Glutamatergic neuron (in vitro differentiated cells): Measurements from ENCODE around the gene CEMIP2. TPM values are rescaled to one million over a fixed set of nuclear protein-coding genes. Genes with fewer than 3 reads are reported as not detected.

Source experiments
- DNase-seq: peaks from one replicate; pipeline ENCODE4 v3.0.0; 2022
- H3K27ac Mint-ChIP-seq: one replicate; pipeline ENCODE4 v1.8.0; 2020; ENCODE audit warnings: mild to moderate bottlenecking, mixed read lengths, inconsistent platforms; ENCODE audit not compliant: unreplicated experiment
- H3K27me3 Mint-ChIP-seq: one replicate; pipeline ENCODE4 v1.8.0; 2020; ENCODE audit warnings: mild to moderate bottlenecking, moderate library complexity, mixed read lengths, inconsistent platforms; ENCODE audit not compliant: unreplicated experiment
- H3K36me3 Mint-ChIP-seq: one replicate; pipeline ENCODE4 v1.8.0; 2020; ENCODE audit warnings: mild to moderate bottlenecking, mixed read lengths, inconsistent platforms; ENCODE audit not compliant: unreplicated experiment
- H3K4me1 Mint-ChIP-seq: one replicate; pipeline ENCODE4 v1.8.0; 2020; ENCODE audit warnings: mild to moderate bottlenecking, low read depth, mixed read lengths, inconsistent platforms; ENCODE audit not compliant: unreplicated experiment
- H3K4me3 Mint-ChIP-seq: one replicate; pipeline ENCODE4 v1.8.0; 2020; ENCODE audit warnings: mild to moderate bottlenecking, mixed read lengths, inconsistent platforms; ENCODE audit not compliant: unreplicated experiment
- H3K9me3 Mint-ChIP-seq: one replicate; pipeline ENCODE4 v1.8.0; 2020; ENCODE audit warnings: mild to moderate bottlenecking, moderate library complexity, mixed read lengths, inconsistent platforms; ENCODE audit not compliant: unreplicated experiment
- total RNA-seq: library from RNA; stranded (reverse); fragmentation: NEBNext Ultra II Directional; extraction: Animal tissue kit (Norgen Biotek cat#: 25700); gene quantifications from one replicate; pipeline ENCODE4 v1.2.1, GENCODE V29; 2021; ENCODE audit not compliant: unreplicated experiment
- TF ChIP-seq, protein P1 (sequence below): fragments of 200-600 bp; sonication (generic); IDR thresholded peaks from one replicate; pipeline ENCODE4 v1.5.0; 2021; ENCODE audit not compliant: partially characterized antibody, unreplicated experiment

CEMIP2 gene
- total RNA-seq, 1 donor from 2014 or later, result 122 TPM

DNA sequence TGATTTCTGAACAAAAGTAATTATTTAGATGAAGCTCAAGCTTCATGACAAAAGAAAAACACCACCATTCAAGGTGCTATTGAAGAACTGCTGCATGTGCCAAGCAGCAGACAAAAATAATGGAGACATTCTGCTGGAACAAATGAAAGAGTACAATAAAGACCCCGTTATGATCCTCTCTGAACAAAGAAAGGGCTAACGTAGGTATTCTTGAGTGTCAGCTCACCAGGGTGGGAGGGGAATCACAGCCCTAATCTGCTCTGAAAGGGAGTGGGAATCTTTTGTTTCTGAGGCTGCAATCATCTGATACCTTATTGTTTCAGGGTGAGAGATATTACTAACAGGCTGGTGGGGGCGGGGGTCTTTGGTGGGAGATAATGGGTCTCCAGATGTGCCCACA lies 15.4 kb downstream of the CEMIP2 start:
- peaks cover 38% of the 10 kb centered on the region for H3K4me1 Mint-ChIP-seq
- peak; percentile 31 for DNase-seq
- peak overlapping the region; percentile 80 for H3K4me3 Mint-ChIP-seq
- TF ChIP-seq, protein P1, sequence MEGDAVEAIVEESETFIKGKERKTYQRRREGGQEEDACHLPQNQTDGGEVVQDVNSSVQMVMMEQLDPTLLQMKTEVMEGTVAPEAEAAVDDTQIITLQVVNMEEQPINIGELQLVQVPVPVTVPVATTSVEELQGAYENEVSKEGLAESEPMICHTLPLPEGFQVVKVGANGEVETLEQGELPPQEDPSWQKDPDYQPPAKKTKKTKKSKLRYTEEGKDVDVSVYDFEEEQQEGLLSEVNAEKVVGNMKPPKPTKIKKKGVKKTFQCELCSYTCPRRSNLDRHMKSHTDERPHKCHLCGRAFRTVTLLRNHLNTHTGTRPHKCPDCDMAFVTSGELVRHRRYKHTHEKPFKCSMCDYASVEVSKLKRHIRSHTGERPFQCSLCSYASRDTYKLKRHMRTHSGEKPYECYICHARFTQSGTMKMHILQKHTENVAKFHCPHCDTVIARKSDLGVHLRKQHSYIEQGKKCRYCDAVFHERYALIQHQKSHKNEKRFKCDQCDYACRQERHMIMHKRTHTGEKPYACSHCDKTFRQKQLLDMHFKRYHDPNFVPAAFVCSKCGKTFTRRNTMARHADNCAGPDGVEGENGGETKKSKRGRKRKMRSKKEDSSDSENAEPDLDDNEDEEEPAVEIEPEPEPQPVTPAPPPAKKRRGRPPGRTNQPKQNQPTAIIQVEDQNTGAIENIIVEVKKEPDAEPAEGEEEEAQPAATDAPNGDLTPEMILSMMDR, result no peak
- H3K36me3 Mint-ChIP-seq, result no peaks in the 10 kb centered on the region
- H3K27me3 Mint-ChIP-seq, result peaks cover 6% of the 10 kb centered on the region
- H3K27ac Mint-ChIP-seq, result peak overlapping the region; percentile 98
- peaks cover 20% of the 10 kb centered on the region for H3K9me3 Mint-ChIP-seq

DNA sequence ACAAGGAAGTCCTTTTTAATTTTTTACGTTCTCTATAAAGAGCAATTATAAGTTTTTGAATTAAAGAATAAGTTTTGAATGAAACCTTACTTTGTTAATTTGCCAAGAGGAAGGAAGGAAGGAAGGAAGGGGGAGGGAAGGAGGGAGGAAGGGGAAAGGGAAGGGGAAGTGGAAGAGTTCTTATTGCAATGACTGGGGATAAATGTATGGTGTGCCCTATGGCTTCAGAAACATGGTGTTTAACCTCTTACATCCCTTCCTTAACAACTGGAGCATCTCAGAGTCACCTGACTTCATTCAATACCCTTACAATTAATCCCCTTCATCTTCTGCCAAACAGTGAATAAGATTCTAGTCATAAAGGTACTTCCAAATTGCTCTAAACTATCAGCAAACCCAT lies 16.0 kb downstream of the CEMIP2 start:
- TF ChIP-seq, protein P1, result no peak
- no peaks in the 10 kb centered on the region for H3K36me3 Mint-ChIP-seq
- peak overlapping the region; percentile 80 for H3K4me3 Mint-ChIP-seq
- H3K9me3 Mint-ChIP-seq, result peaks cover 18% of the 10 kb centered on the region
- H3K27ac Mint-ChIP-seq, result peak overlapping the region; percentile 98
- H3K27me3 Mint-ChIP-seq, result peaks cover 6% of the 10 kb centered on the region
- no peak for DNase-seq
- peaks cover 32% of the 10 kb centered on the region for H3K4me1 Mint-ChIP-seq

DNA sequence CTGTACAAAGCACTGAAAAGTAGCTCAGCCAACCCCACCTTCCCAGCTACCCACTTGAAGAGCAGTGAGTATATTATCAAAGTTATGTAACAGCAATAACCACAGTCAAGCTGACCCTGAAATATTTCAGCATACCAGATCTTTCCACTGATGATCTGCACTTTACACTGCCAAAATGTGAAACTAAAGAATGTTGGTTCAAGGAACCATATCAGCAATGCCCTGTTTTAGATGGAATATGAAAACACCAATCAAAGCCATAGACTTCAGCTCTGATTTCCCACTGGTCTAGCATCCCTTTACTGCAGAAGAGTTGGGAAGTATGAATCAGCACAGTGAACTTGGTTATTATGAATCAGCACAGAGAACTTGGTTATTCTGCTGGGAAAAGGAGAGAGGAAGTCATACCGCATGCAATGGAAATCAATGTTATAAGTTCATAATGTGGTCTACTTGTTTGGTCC lies 20.0 kb downstream of the CEMIP2 start:
- Mint-ChIP-seq H3K36me3 (peaks cover 6% of the 10 kb centered on the region), H3K27ac (no peak overlapping the region), H3K4me3 (no peak overlapping the region), H3K9me3 (peaks cover 9% of the 10 kb centered on the region), H3K4me1 (peaks cover 10% of the 10 kb centered on the region), H3K27me3 (peaks cover 3% of the 10 kb centered on the region)
- TF ChIP-seq, protein P1, result no peak
- DNase-seq, result no peak

DNA sequence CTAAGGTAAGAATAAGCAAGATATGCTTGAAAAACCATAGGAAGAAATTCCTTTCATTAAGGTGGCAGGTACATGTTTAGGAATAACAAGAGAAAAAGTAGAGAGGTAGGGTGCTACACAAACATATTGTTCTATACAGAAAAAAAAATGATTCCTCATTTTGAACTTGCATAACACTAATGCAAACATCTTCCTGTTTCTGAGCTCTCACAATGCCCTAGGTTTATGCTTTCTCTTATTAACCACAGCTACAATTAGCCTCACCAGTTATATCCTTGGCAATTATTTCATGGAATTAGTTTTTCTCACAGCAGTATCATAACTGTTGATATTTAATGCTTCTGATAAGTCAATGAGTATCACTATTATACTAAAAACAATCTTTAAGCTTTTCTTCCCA lies 20.7 kb downstream of the CEMIP2 start:
- no peak for DNase-seq
- peaks cover 4% of the 10 kb centered on the region for H3K9me3 Mint-ChIP-seq
- H3K27ac Mint-ChIP-seq, result no peak overlapping the region
- no peak overlapping the region for H3K4me3 Mint-ChIP-seq
- H3K36me3 Mint-ChIP-seq, result peaks cover 6% of the 10 kb centered on the region
- no peaks in the 10 kb centered on the region for H3K27me3 Mint-ChIP-seq
- TF ChIP-seq, protein P1, result no peak
- peaks cover 3% of the 10 kb centered on the region for H3K4me1 Mint-ChIP-seq

DNA sequence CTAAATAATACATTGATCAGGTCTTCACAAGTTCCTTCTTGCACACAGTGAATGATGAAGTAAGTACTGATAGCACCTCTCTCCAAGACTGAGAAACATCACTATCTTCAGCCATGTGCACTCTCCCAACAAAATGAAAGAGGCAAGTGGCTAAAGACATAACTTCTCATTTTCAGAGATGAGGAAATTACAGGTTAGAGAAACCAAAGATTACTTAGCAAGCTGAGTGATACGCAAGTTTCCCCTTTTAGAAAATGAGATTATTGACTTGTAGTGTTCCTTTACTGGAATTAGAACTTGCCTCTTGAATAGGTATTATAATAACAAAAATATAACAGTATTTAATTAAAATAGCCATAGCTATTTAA lies 21.6 kb downstream of the CEMIP2 start:
- Mint-ChIP-seq H3K4me3 (no peak overlapping the region), H3K27ac (no peak overlapping the region), H3K9me3 (peaks cover 2% of the 10 kb centered on the region), H3K27me3 (no peaks in the 10 kb centered on the region), H3K36me3 (peaks cover 6% of the 10 kb centered on the region), H3K4me1 (peaks cover 3% of the 10 kb centered on the region)
- TF ChIP-seq, protein P1, result no peak
- DNase-seq, result no peak
